Measurements from ENCODE around the gene SGK1.

GRCh38 chr6:134173936-134174671, 143.8 kb downstream of the SGK1 start:
- TF ChIP-seq EP300 (conservative IDR thresholded peaks at IDR 0.05; ENCODE audit: poor library complexity, severe bottlenecking), result no peak
- peak; percentile 91 for TF ChIP-seq CTCF (IDR thresholded peaks at IDR 0.05; ENCODE audit: poor library complexity, severe bottlenecking)
- no peak for TF ChIP-seq MXI1 (conservative IDR thresholded peaks at IDR 0.05; ENCODE audit: poor library complexity, severe bottlenecking)
